Stimulated activated naive B cell treated with anti-CD40 and anti-IgM and Interleukin-4, amounts not matched to agents 10 μg/mL and 1 μg/mL and 100 μg/mL, for 72 hours (primary cell): ENCODE measurements around the gene RBX1.
"Not testable (repeated sequence)": the region's sequence is repeated elsewhere in the genome, so short reads cannot be mapped to it uniquely, and the experiment has no call there.

Source experiments
- ATAC-seq, 2 donors: fragments of 150-1000 bp; cut with Tn5 transposase; replicated peaks; 2 replicates each; pipeline ENCODE4 v1.10.0; 2021; ENCODE audit warnings: moderate library complexity in 1 of 2
- DNase-seq: peaks from one replicate; pipeline ENCODE4 v3.0.0; 2021
- H3K27ac Mint-ChIP-seq: one replicate; pipeline ENCODE4 v1.8.0; 2022; ENCODE audit warnings: mild to moderate bottlenecking, mixed read lengths
- H3K27me3 Mint-ChIP-seq, 2 donors: one replicate each; pipeline ENCODE4 v1.8.0; 2022; ENCODE audit warnings: mixed read lengths in 2 of 2
- H3K36me3 Mint-ChIP-seq, 2 donors: one replicate each; pipeline ENCODE4 v1.8.0; 2022; ENCODE audit warnings: mixed read lengths in 2 of 2, mild to moderate bottlenecking in 1 of 2
- H3K4me1 Mint-ChIP-seq, 2 donors: one replicate each; pipeline ENCODE4 v1.8.0; 2022; ENCODE audit warnings: mixed read lengths in 2 of 2, mild to moderate bottlenecking in 1 of 2
- H3K4me3 Mint-ChIP-seq, 2 donors: one replicate each; pipeline ENCODE4 v1.8.0; 2022; ENCODE audit warnings: mild to moderate bottlenecking in 2 of 2, mixed read lengths in 2 of 2, moderate library complexity in 1 of 2
- H3K9me3 Mint-ChIP-seq, 2 donors: one replicate each; pipeline ENCODE4 v1.8.0; 2022; ENCODE audit warnings: mixed read lengths in 2 of 2, mild to moderate bottlenecking in 1 of 2

Gene RBX1

GRCh38 chr22:40950962-40951794, at the start of gene RBX1:
Gene RBX1 (plus strand): TSS chr22:40951378. CDS start chr22:40951399, 21 bp downstream.
- peaks cover 12 to 45% of the 10 kb centered on the region in 2 donors for H3K4me1 Mint-ChIP-seq
- peaks cover 12 to 32% of the 10 kb centered on the region in 2 donors for H3K36me3 Mint-ChIP-seq
- DNase-seq (peak; percentile 97), ATAC-seq (peak; percentile 86 to 87)
- H3K9me3 Mint-ChIP-seq, result no peaks in the 10 kb centered on the region
- peak within 1 kb of the TSS; percentile 100 for H3K27ac Mint-ChIP-seq
- no peaks in the 10 kb centered on the region for H3K27me3 Mint-ChIP-seq
- H3K4me3 Mint-ChIP-seq, result peak within 1 kb of the TSS; percentile 100

- peaks cover 3 to 4% of the 10 kb centered on the region in 2 donors for H3K4me1 Mint-ChIP-seq
- ATAC-seq, result no peak
- no peak for DNase-seq
- H3K27me3 Mint-ChIP-seq, result no peaks in the 10 kb centered on the region
- peaks cover 9 to 31% of the 10 kb centered on the region in 2 donors for H3K36me3 Mint-ChIP-seq
- no peaks in the 10 kb centered on the region for H3K9me3 Mint-ChIP-seq
- no peak overlapping the region for H3K4me3 Mint-ChIP-seq
- H3K27ac Mint-ChIP-seq, result no peak overlapping the region
These were observed 47.1 kb upstream of the RBX1 start for GRCh38 chr22:40904101-40904500.

- Mint-ChIP-seq H3K4me3 (no peak overlapping the region), H3K27me3 (no peaks in the 10 kb centered on the region), H3K27ac (no peak overlapping the region), H3K9me3 (no peaks in the 10 kb centered on the region), H3K36me3 (peaks cover 9 to 30% of the 10 kb centered on the region in 2 donors), H3K4me1 (no peaks in the 10 kb centered on the region)
- ATAC-seq (no peak), DNase-seq (no peak)
These were observed 42.3 kb upstream of the RBX1 start for GRCh38 chr22:40908895-40909294.

GRCh38 chr22:40911772-40912171, 39.4 kb upstream of the RBX1 start:
- H3K4me3 Mint-ChIP-seq, result no peak overlapping the region
- H3K9me3 Mint-ChIP-seq, result no peaks in the 10 kb centered on the region
- no peak for DNase-seq
- no peak for ATAC-seq
- peaks cover 13 to 39% of the 10 kb centered on the region in 2 donors for H3K36me3 Mint-ChIP-seq
- H3K27ac Mint-ChIP-seq, result no peak overlapping the region
- H3K27me3 Mint-ChIP-seq, result no peaks in the 10 kb centered on the region
- no peaks in the 10 kb centered on the region for H3K4me1 Mint-ChIP-seq

- not testable (repeated sequence) for H3K27ac Mint-ChIP-seq, DNase-seq, H3K4me1 Mint-ChIP-seq, H3K27me3 Mint-ChIP-seq, ATAC-seq, H3K4me3 Mint-ChIP-seq, H3K9me3 Mint-ChIP-seq
- peaks cover 13 to 32% of the 10 kb centered on the region in 2 donors for H3K36me3 Mint-ChIP-seq
These were observed 38.2 kb upstream of the RBX1 start for GRCh38 chr22:40912987-40913386.

- ATAC-seq, result no peak
- no peak overlapping the region for H3K27ac Mint-ChIP-seq
These were observed 31.7 kb upstream of the RBX1 start for GRCh38 chr22:40919446-40919845.

GRCh38 chr22:40920526-40920925, 30.7 kb upstream of the RBX1 start:
- H3K4me3 Mint-ChIP-seq, result no peak overlapping the region
- H3K27ac Mint-ChIP-seq, result peak overlapping the region; percentile 27
- ATAC-seq (no peak), DNase-seq (no peak)
- H3K9me3 Mint-ChIP-seq, result no peaks in the 10 kb centered on the region
- peaks cover 3 to 5% of the 10 kb centered on the region in 2 donors for H3K4me1 Mint-ChIP-seq
- no peaks in the 10 kb centered on the region for H3K27me3 Mint-ChIP-seq
- H3K36me3 Mint-ChIP-seq, result peaks cover 19 to 24% of the 10 kb centered on the region in 2 donors

More at GRCh38 chr22:40919446-40919845, 31.7 kb upstream of the RBX1 start:
- H3K4me1 Mint-ChIP-seq, result peaks cover 3 to 5% of the 10 kb centered on the region in 2 donors
- no peak overlapping the region for H3K4me3 Mint-ChIP-seq
- peaks cover 18 to 30% of the 10 kb centered on the region in 2 donors for H3K36me3 Mint-ChIP-seq
- no peak for DNase-seq
- no peaks in the 10 kb centered on the region for H3K9me3 Mint-ChIP-seq
- H3K27me3 Mint-ChIP-seq, result no peaks in the 10 kb centered on the region

GRCh38 chr22:40922484-40923303, 28.5 kb upstream of the RBX1 start:
- Mint-ChIP-seq H3K4me3 (peak overlapping the region in 1 of 2 donors; percentile 52), H3K9me3 (no peaks in the 10 kb centered on the region), H3K4me1 (peaks cover 3 to 5% of the 10 kb centered on the region in 2 donors), H3K27me3 (no peaks in the 10 kb centered on the region), H3K27ac (peak overlapping the region; percentile 77), H3K36me3 (peaks cover 19 to 28% of the 10 kb centered on the region in 2 donors)
- peak; percentile 85 to 89 for ATAC-seq
- no peak for DNase-seq

- no peaks in the 10 kb centered on the region for H3K9me3 Mint-ChIP-seq
- no peaks in the 10 kb centered on the region for H3K4me1 Mint-ChIP-seq
- DNase-seq (no peak), ATAC-seq (no peak)
- H3K4me3 Mint-ChIP-seq, result no peak overlapping the region
- peaks cover 21 to 25% of the 10 kb centered on the region in 2 donors for H3K36me3 Mint-ChIP-seq
- H3K27me3 Mint-ChIP-seq, result no peaks in the 10 kb centered on the region
- H3K27ac Mint-ChIP-seq, result no peak overlapping the region
These were observed 22.5 kb upstream of the RBX1 start for GRCh38 chr22:40928657-40929056.

- DNase-seq, result no peak
- H3K36me3 Mint-ChIP-seq, result peaks cover 9 to 14% of the 10 kb centered on the region in 2 donors
- H3K4me3 Mint-ChIP-seq, result no peak overlapping the region
- no peak for ATAC-seq
- H3K27me3 Mint-ChIP-seq, result no peaks in the 10 kb centered on the region
- H3K4me1 Mint-ChIP-seq, result no peaks in the 10 kb centered on the region
- H3K9me3 Mint-ChIP-seq, result no peaks in the 10 kb centered on the region
- H3K27ac Mint-ChIP-seq, result no peak overlapping the region
These were observed 18.8 kb upstream of the RBX1 start for GRCh38 chr22:40932396-40932795.

GRCh38 chr22:40939202-40939601, 12.0 kb upstream of the RBX1 start:
- ATAC-seq, result peak; percentile 24 to 31
- H3K27ac Mint-ChIP-seq, result no peak overlapping the region

GRCh38 chr22:40951795-40952605, 822 bp downstream of the RBX1 start:
- H3K36me3 Mint-ChIP-seq, result peaks cover 11 to 38% of the 10 kb centered on the region in 2 donors
- ATAC-seq, result peak in 1 of 2 donors; percentile 0
- peaks cover 10 to 37% of the 10 kb centered on the region in 2 donors for H3K4me1 Mint-ChIP-seq
- no peaks in the 10 kb centered on the region for H3K9me3 Mint-ChIP-seq
- H3K4me3 Mint-ChIP-seq, result peak overlapping the region; percentile 100
- H3K27me3 Mint-ChIP-seq, result no peaks in the 10 kb centered on the region
- no peak for DNase-seq
- H3K27ac Mint-ChIP-seq, result peak overlapping the region; percentile 100

More at GRCh38 chr22:40939202-40939601, 12.0 kb upstream of the RBX1 start:
- no peak overlapping the region for H3K4me3 Mint-ChIP-seq
- no peak for DNase-seq
- H3K4me1 Mint-ChIP-seq, result peaks cover 10 to 36% of the 10 kb centered on the region in 2 donors
- no peaks in the 10 kb centered on the region for H3K27me3 Mint-ChIP-seq
- H3K9me3 Mint-ChIP-seq, result no peaks in the 10 kb centered on the region
- H3K36me3 Mint-ChIP-seq, result peaks cover 3% of the 10 kb centered on the region in 2 donors

GRCh38 chr22:40953471-40953870, 2.3 kb downstream of the RBX1 start:
- Mint-ChIP-seq H3K27me3 (no peaks in the 10 kb centered on the region), H3K27ac (peak overlapping the region; percentile 76), H3K4me1 (peaks cover 10 to 34% of the 10 kb centered on the region in 2 donors), H3K4me3 (peak overlapping the region; percentile 18 to 41), H3K36me3 (peaks cover 12 to 36% of the 10 kb centered on the region in 2 donors), H3K9me3 (no peaks in the 10 kb centered on the region)
- no peak for DNase-seq
- no peak for ATAC-seq

- Mint-ChIP-seq H3K4me1 (peaks cover 10 to 37% of the 10 kb centered on the region in 2 donors), H3K4me3 (no peak overlapping the region), H3K36me3 (peaks cover 12 to 39% of the 10 kb centered on the region in 2 donors), H3K9me3 (no peaks in the 10 kb centered on the region), H3K27me3 (no peaks in the 10 kb centered on the region), H3K27ac (no peak overlapping the region)
- no peak for DNase-seq
- ATAC-seq, result no peak
These were observed 2.9 kb downstream of the RBX1 start for GRCh38 chr22:40954113-40954512.
